Kidney (tissue), 14 donors: ENCODE measurements around the gene RAE1. TPM values are rescaled to one million over a fixed set of nuclear protein-coding genes. Genes with fewer than 3 reads are reported as not detected.

ENCODE experiments used
- DNase-seq, 5 donors: peaks; one replicate each; pipeline ENCODE4 v3.0.0-alpha.2; 2013 to 2020
- FAIRE-seq: peaks from 2 replicates; lab custom pipeline; 2012; peaks lifted over from hg19 to GRCh38; lab: Jason Lieb, UNC
- H3K27ac ChIP-seq, 2 donors: one replicate each; pipeline ENCODE4 v1.7.0; 2013; ENCODE audit warnings: low read depth in 2 of 2, low read length in 2 of 2, inconsistent platforms in 1 of 2
- H3K27me3 ChIP-seq: one replicate; pipeline ENCODE4 v1.7.1; 2013; ENCODE audit warnings: low read length, inconsistent platforms; ENCODE audit not compliant: control insufficient read depth, insufficient read depth
- H3K36me3 ChIP-seq, 3 donors: one replicate each; pipeline versions ENCODE4 v1.7.0 to v1.7.1; 2013; ENCODE audit warnings: low read length in 3 of 3, control low read depth in 1 of 3, inconsistent platforms in 1 of 3; ENCODE audit not compliant: insufficient read depth in 3 of 3, control insufficient read depth in 2 of 3
- H3K4me1 ChIP-seq, 3 donors: one replicate each; pipeline versions ENCODE4 v1.7.0 to v1.7.1; 2013; ENCODE audit warnings: low read length in 3 of 3, inconsistent platforms in 1 of 3, low read depth in 1 of 3; ENCODE audit not compliant: control insufficient read depth in 2 of 3, insufficient read depth in 2 of 3
- H3K4me3 ChIP-seq, 3 donors: one replicate each; pipeline versions ENCODE4 v1.7.0 to v1.8.1; 2013; ENCODE audit warnings: low read length in 3 of 3, control low read depth in 1 of 3, inconsistent platforms in 1 of 3
- H3K9ac ChIP-seq, 3 donors: one replicate each; pipeline versions ENCODE4 v1.7.0 to v1.7.1; 2013; ENCODE audit warnings: low read length in 3 of 3, control low read depth in 1 of 3, inconsistent platforms in 1 of 3
- H3K9me3 ChIP-seq, 3 donors: one replicate each; pipeline versions ENCODE4 v1.7.0 to v1.7.1; 2013; ENCODE audit warnings: low read length in 3 of 3, control low read depth in 1 of 3, inconsistent platforms in 1 of 3; ENCODE audit not compliant: control insufficient read depth in 2 of 3, insufficient read depth in 1 of 3
- intact Hi-C: fragments of 100-400 bp; cut with DNase I; formaldehyde crosslinking; loops from one replicate; pipeline ENCODE4 v1.11.1; 2022
- polyA plus RNA-seq: library from polyadenylated mRNA; stranded (reverse); fragments of 350-450 nt; fragmentation: Illumina TruSeq; extraction: RNeasy Lipid Tissue Mini Kit (QIAGEN cat#74804); gene quantifications from one replicate; pipeline ENCODE4 v1.2.3, GENCODE V29; 2014; ENCODE audit warnings: low read depth, low replicate concordance; ENCODE audit not compliant: insufficient read depth
- total RNA-seq: library from RNA; stranded (reverse); fragmentation: NEBNext Ultra II Directional; extraction: Animal tissue kit (Norgen Biotek cat#: 25700); gene quantifications from one replicate; pipeline ENCODE4 v1.2.1, GENCODE V29; 2021
- TF ChIP-seq, protein P1 (sequence below): IDR thresholded peaks from 3 replicates; pipeline ENCODE4 v1.5.1; 2012; ENCODE audit warnings: mild to moderate bottlenecking, moderate library complexity, borderline replicate concordance; ENCODE audit not compliant: insufficient read depth; ENCODE audit errors: extremely low read depth
- donor health status: control.
- donor health status: control.
- donor health status: control.
- donor health status: control.
- donor health status: control.
- donor health status: DM: yes; HTN: yes; CAD: no.
- donor health status: Normal renal cell carcinoma (clear cell type).

The RAE1 gene
- total and polyA plus RNA-seq, 2 donors from 2014 or later = 19.5 to 26.3 TPM

- peak in 1 of 5 donors; percentile 50 for DNase-seq
- intact Hi-C loops = no loop called here
- no peak for FAIRE-seq
- no peaks in the 10 kb centered on the region for H3K9me3 ChIP-seq
- H3K4me3 ChIP-seq = no peak overlapping the region
- TF ChIP-seq, protein P1, sequence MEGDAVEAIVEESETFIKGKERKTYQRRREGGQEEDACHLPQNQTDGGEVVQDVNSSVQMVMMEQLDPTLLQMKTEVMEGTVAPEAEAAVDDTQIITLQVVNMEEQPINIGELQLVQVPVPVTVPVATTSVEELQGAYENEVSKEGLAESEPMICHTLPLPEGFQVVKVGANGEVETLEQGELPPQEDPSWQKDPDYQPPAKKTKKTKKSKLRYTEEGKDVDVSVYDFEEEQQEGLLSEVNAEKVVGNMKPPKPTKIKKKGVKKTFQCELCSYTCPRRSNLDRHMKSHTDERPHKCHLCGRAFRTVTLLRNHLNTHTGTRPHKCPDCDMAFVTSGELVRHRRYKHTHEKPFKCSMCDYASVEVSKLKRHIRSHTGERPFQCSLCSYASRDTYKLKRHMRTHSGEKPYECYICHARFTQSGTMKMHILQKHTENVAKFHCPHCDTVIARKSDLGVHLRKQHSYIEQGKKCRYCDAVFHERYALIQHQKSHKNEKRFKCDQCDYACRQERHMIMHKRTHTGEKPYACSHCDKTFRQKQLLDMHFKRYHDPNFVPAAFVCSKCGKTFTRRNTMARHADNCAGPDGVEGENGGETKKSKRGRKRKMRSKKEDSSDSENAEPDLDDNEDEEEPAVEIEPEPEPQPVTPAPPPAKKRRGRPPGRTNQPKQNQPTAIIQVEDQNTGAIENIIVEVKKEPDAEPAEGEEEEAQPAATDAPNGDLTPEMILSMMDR = no peak
- H3K36me3 ChIP-seq = no peaks in the 10 kb centered on the region
- no peaks in the 10 kb centered on the region for H3K27me3 ChIP-seq
- no peak overlapping the region for H3K27ac ChIP-seq
- no peaks in the 10 kb centered on the region for H3K4me1 ChIP-seq
- H3K9ac ChIP-seq = no peak overlapping the region
These were observed 15.7 kb upstream of the RAE1 start for GRCh38 chr20:57335392-57335791.

GRCh38 chr20:57341663-57342062 is 9.4 kb upstream of the RAE1 start:
- Histone ChIP-seq H3K9me3 (no peaks in the 10 kb centered on the region), H3K27ac (no peak overlapping the region), H3K9ac (no peak overlapping the region), H3K36me3 (no peaks in the 10 kb centered on the region), H3K27me3 (no peaks in the 10 kb centered on the region), H3K4me3 (no peak overlapping the region), H3K4me1 (no peaks in the 10 kb centered on the region)
- DNase-seq (no peak), FAIRE-seq (no peak)
- intact Hi-C loops = no loop called here
- TF ChIP-seq, protein P1 = no peak

DNA sequence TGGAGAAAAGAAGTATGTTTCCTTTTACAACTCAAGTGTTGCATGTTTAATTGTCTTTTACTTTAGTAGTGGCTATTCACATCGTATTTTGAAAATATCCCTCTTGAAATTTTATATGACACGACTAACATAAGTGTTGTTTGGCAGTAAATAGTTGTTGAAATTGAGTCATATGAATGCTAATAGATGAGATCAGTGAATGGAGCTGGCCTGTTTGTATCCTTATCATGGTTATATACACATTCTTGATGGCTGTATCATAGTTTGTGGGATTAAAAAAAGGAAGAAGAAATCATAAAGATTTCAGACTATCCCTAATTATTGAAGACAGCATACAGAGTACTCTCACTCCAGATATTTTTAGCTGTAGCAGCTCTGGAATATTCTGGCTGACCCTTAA is 8.2 kb upstream of the RAE1 start:
- Histone ChIP-seq H3K27me3 (no peaks in the 10 kb centered on the region), H3K9ac (no peak overlapping the region), H3K36me3 (no peaks in the 10 kb centered on the region), H3K9me3 (no peaks in the 10 kb centered on the region), H3K4me3 (no peak overlapping the region), H3K4me1 (no peaks in the 10 kb centered on the region), H3K27ac (no peak overlapping the region)
- no peak for DNase-seq
- TF ChIP-seq, protein P1 = no peak
- intact Hi-C loops = no loop called here
- FAIRE-seq = no peak

- intact Hi-C loops = loop anchor here (5.0 kb wide), 1 partner anchor 254 kb away; no protein-coding TSS in a partner anchor
- Histone ChIP-seq H3K27ac (no peak overlapping the region), H3K27me3 (no peaks in the 10 kb centered on the region), H3K9me3 (no peaks in the 10 kb centered on the region), H3K4me1 (peaks cover 0 to under 1% (median 0%) of the 10 kb centered on the region in 3 donors), H3K4me3 (no peak overlapping the region), H3K36me3 (no peaks in the 10 kb centered on the region), H3K9ac (no peak overlapping the region)
- DNase-seq (peak; percentile 70 to 88 (median 79)), FAIRE-seq (peak; percentile 88)
- TF ChIP-seq, protein P1 = peak; percentile 78
These were observed 4.6 kb upstream of the RAE1 start for GRCh38 chr20:57346477-57346876.
